PC-3 (cell line): ENCODE measurements around the gene FEM1A.

Source experiments
- EZH2 ChIP-seq: fragments of 300-600 bp; sonication (generic); IDR thresholded peaks from one replicate; pipeline ENCODE4 v1.6.1; 2017; ENCODE audit warnings: antibody characterized with exemption, mild to moderate bottlenecking, low read length; ENCODE audit not compliant: unreplicated experiment
- TF ChIP-seq, protein P1 (sequence below): fragments of 300-600 bp; sonication (generic); conservative IDR thresholded peaks from 2 replicates; pipeline ENCODE4 v1.5.1; 2017; ENCODE audit warnings: antibody characterized with exemption, low read depth, mild to moderate bottlenecking, low read length

DNA sequence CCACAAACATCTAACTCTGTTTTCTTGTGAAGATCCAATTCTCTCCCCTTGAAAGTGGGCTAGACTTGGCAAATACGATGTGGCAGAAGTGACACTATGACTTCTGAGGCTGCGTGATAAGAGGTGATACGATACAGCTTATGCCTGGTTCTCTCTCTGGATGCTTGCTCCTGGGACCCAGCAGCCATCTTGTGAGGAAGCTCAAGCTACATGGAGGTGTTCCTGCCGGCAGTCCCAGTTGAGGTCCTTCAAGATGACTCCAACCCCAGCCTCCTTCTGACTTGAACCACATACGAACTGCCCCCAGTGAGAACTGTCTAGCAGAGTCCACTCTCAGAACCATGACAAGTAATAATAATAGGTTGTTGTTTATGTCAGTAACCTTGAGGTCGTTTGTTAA, 10.7 kb upstream of the FEM1A start:
- TF ChIP-seq, protein P1, sequence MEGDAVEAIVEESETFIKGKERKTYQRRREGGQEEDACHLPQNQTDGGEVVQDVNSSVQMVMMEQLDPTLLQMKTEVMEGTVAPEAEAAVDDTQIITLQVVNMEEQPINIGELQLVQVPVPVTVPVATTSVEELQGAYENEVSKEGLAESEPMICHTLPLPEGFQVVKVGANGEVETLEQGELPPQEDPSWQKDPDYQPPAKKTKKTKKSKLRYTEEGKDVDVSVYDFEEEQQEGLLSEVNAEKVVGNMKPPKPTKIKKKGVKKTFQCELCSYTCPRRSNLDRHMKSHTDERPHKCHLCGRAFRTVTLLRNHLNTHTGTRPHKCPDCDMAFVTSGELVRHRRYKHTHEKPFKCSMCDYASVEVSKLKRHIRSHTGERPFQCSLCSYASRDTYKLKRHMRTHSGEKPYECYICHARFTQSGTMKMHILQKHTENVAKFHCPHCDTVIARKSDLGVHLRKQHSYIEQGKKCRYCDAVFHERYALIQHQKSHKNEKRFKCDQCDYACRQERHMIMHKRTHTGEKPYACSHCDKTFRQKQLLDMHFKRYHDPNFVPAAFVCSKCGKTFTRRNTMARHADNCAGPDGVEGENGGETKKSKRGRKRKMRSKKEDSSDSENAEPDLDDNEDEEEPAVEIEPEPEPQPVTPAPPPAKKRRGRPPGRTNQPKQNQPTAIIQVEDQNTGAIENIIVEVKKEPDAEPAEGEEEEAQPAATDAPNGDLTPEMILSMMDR, result no peak
- TF ChIP-seq EZH2, result no peak
